Stimulated activated CD4-positive, alpha-beta T cell treated with anti-CD3 and anti-CD28 coated beads, Interleukin-15, amount 100 ng/mL, for 1 hour (primary cell): ENCODE measurements around the gene HAUS8.
A peak's percentile ranks its signal among the peaks of the same experiment; 100 is the strongest.
"Not testable (repeated sequence)": the region's sequence is repeated elsewhere in the genome, so short reads cannot be mapped to it uniquely, and the experiment has no call there.

Experiments
- DNase-seq, 2 donors: peaks; one replicate each; pipeline ENCODE4 v3.0.0-alpha.2; 2020; ENCODE audit warnings: low read depth in 1 of 2, low spot score in 1 of 2

Gene HAUS8, protein sequence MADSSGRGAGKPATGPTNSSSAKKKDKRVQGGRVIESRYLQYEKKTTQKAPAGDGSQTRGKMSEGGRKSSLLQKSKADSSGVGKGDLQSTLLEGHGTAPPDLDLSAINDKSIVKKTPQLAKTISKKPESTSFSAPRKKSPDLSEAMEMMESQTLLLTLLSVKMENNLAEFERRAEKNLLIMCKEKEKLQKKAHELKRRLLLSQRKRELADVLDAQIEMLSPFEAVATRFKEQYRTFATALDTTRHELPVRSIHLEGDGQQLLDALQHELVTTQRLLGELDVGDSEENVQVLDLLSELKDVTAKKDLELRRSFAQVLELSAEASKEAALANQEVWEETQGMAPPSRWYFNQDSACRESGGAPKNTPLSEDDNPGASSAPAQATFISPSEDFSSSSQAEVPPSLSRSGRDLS

DNA sequence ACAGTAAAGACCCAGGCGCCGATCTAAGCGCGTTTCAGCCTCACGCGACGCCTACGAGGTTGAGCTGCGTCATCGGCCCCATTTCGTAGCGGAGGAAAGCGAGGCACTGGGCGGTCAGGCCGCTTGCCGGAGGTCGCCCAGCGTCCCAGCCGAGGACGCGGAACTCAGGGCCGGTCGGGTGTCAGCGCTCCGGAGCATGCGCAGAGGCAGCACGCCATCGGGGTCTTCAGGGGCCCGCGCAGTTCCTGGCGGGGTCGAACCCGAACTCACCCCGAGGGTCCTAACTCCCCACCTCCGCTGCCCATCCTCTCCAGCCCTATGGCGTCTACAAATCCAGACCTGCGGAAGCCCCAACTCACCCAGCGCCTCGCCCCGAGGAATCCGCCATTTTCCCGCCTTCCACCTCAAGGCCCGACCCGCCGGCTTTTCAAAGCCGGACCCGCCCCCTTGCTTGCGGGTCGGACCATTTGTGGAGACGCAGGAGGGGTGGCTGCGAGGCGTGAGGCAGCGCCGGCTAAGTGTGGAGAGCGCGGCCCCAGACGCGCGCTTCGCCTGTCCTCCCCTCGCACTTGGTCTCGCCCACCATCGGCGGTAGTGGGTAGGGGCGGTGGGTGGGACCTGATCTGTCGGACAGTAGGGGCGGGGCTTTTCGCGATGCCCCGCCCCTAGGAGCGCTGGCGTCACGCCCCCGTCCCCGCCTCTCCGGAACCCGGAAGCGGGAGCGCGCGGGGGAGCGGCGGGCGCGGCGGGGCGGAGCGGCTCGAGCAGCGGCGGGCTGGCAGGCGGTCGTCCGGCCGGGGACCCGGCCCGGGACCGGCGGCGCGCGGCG, at the start of gene HAUS8, which contains the start of gene MYO9B:
Gene HAUS8 (minus strand): TSS at position 418 of the 829 bp plus-strand sequence. CDS start 30 bp downstream, at position 388.
Gene MYO9B (plus strand): TSS at position 743 of the 829 bp plus-strand sequence. CDS start 25,941 bp downstream, outside the sequence.
- DNase-seq: peak; percentile 98 to 99

DNA sequence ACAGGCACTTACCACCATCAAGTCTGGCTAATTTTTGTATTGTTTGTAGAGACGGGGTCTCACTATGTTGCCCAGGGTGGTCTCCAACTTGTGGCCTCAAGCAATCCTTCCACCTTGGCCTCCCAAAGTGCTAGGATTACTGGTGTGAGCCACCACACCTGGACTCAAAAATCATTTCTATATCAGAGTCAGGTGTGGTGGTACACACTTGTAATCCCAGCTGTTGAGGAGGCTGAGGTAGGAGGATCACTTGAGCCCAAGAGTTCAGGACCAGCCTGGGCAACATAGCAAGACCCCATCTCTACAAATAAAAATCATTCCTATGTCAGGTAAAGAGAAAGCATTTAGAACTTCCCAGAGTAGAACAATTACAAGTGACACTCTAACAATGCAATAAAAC, 48.8 kb upstream of the HAUS8 start:
- DNase-seq: no peak

DNA sequence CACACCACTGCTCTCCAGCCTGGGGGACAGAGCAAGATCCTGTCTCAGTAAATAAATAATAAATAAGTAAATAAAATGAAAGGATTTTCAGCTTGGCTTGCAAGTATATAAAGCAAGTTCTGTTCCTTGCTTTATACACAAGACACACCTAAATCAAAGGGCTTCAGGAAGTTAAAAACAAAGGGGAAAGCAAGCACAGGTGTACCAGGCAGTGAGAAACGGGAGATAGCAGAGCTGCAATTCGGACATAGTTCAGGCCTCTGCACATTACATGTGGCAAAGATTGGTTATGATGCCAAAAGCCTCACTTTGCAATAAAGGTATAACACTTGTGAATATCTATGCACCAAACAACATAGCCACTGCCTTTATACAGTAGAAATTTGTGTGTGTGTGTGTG, 47.8 kb upstream of the HAUS8 start:
- DNase-seq: no peak

DNA sequence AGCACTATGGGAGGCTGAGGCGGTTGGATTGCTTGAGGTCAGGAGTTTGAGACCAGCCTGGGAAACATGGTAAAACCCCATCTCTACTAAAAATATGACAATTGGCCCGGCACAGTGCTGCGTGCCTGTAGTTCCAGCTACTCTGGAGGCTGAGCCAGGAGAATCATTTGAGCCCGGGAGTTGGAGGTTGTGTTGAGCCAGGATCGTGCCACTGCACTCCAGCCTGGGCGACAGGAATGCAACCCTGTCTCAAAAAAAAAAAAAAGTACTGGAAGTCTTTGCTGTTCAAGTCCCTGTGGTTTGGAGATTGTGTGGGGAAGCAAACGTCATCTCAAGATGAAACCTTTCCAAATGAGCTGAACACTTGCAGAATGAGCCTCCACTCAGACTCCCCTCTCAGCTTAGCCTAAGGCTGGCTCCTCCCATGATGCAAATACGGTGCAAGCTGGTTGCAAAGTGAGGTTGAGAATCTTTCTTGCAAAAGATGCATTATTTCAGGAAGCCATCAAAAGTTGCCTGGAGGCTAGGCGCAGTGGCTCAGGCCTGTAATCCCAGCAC, 46.6 kb upstream of the HAUS8 start:
- DNase-seq: no peak

DNA sequence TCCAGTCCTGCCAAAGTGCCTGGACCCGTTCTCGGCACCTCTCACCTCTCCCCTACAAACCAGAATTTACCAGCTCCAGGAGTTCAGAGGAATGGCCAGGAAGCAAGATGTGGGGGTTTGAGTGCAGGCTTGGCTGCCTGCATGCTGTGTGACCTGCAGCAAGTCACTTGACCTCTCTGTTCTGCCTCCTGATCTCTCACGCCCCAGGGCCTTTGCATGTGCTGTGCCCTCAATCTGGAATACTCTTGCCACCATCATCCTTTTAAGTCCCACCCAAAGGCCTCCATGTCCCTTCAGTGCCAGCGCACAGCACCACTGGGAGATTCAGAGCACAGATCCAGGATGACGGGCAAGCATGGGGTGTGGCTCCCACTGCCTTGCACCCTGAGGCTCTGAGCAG, 43.7 kb upstream of the HAUS8 start:
- DNase-seq: no peak

DNA sequence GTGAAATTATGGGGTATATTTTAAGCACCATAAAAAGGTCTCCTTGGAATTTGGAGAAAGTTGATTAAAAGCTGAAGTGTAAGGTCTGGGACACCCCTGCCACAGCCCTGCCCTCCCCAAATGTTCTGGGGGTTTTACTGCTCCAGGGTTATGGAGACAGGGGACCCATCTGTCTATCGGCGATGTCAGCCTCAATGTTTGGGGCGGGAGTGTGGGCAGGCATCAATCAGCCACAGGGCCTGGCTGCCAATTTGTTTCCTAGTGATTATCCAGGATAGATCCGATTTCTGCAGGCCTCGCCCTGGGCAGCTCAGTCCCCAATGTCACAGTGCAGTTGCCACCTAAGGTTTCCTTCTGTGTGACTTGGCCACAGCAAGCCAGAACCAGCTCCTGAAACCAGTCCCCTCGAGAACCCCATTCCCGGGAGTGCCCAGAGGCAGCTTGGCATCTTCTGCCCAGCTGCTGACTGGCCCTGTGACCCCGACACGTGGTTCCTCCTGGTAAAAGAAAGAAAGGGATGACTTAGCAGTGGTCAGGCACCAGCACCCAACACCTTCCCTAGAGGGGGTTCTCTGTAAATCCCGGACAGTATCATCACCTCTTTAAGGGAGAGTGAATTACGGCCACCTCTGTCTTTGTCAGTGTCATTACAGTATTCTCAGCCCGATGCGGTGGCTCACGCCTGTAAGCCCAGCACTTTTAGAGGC, 41.9 kb upstream of the HAUS8 start:
- DNase-seq: no peak

DNA sequence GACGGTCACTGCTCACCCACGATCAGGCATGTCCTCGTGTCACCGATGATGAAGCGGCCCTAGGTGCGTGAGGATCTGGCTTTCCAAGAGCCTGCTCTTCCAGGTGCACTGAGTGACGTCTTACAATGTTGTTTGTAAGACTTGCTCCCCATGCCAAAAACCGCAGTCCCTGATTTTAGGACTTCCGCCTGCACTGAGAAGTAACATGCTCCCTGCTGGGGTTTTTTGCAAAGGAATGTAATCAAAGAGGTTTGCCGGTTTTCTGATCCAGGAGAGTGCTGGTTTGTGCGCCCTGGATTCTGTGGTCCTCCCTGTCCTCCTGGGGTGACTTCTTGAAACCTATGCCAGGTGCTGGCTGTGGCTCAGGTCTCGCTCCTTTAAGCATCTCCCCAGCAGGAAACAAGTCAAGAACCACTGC, 39.2 kb upstream of the HAUS8 start:
- DNase-seq: no peak

DNA sequence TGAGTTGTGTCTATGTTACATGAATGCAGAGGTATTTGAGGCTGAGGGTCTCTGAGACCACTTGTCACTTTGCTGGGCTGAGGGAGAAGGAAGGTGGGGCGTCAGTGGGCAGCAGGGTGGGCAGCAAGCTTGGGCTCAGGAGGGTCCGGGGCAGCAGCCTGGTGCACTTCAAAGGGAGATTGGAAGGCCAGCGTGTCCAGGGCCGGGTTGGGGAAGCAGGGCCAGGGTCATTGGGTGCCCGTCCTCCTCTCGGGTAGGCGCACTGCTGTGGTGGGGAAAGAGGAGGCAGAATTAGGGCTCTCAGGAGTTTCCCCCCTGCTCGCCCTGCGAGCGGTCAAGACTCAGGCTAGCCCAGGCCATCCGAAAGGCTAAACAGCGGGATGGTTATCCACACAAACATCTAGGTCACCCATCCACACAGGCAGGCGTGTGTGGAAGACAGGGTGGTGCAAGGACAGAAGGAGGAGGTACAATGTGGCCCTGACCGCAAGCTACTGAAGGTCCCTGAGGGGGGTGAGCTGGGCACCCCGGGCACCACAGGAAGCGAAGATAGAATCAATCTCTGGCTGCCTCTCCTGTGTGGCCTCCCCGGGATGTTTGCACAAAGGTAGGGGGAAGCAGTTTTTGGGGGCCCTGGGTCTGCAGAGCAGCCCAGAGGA, 38.0 kb upstream of the HAUS8 start:
- DNase-seq: no peak

DNA sequence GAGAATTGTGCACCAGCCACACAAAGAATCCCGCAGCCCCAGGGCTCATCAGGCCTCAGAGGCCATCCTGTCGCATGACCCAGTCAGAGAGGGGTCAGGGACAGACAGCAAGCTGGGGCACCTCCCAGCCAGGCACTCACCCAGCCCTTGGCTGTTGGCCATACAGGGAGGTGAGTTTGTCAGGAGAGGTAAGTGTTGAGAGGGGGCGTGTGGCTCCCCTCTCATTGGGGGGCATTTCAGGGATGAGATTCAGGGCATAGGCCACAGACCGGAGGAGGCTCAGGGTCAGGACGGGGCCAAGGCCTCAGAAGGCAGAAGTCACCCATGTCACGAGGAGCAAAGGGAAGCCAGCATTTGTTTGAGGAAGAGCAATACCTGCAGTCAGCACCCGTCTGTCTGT, 37.4 kb upstream of the HAUS8 start:
- DNase-seq: no peak

DNA sequence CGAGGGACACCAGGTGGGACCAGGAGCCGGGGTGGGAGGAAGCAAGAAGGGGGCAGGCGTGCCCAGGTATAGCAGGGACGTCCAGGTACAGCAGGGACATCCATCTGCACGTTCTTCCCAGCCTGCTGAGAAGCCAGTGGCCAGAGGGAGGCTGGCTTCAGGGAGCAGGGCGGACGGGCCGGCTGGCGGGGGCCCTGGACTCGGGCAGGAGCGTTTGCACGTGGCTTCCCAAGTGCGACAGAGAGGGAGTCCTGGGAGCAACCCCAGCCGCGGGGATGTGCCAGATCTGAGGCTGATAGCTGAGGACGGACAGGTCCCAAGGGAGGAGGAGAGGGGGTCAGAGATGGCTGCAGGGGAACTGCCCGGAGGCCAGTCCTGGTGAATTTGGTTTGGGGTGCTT, 37.0 kb upstream of the HAUS8 start:
- no peak for DNase-seq

DNA sequence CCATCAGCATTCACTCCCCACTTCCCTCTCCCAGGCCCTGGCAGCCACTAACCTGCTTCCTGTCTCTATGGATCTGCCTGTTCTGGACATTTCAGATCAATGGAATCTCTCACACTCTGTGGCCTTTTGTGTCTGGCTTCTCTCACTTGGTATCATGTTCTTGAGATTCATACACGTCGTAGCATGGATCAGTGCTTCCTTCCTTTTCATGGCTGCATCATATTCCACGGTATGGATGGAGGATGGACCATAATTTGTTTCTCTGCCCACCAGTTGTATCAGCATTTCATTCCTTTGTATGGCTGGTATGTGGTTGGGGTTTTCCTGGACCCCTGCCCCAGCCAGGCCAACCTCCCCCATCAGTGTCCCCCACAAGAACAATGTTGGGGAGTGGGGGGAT, 36.5 kb upstream of the HAUS8 start:
- no peak for DNase-seq

DNA sequence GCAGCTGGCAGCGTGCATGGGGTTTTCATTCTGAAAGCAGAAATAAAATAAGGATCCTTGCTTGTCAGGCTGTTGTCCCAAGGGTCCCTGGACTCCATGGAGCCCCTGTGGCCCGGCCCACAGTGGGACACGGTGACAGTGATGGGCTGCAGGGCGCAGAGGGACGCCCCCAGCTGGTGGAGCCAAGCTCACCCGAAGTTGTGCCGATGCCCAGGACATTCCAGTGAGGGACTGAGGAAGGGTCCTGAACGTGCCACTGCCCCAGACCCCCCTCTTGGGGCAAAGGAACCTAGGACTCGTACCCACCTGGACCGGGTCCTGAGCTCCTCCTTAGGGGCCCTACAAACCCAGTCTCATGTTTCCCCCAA, 35.3 kb upstream of the HAUS8 start:
- no peak for DNase-seq

DNA sequence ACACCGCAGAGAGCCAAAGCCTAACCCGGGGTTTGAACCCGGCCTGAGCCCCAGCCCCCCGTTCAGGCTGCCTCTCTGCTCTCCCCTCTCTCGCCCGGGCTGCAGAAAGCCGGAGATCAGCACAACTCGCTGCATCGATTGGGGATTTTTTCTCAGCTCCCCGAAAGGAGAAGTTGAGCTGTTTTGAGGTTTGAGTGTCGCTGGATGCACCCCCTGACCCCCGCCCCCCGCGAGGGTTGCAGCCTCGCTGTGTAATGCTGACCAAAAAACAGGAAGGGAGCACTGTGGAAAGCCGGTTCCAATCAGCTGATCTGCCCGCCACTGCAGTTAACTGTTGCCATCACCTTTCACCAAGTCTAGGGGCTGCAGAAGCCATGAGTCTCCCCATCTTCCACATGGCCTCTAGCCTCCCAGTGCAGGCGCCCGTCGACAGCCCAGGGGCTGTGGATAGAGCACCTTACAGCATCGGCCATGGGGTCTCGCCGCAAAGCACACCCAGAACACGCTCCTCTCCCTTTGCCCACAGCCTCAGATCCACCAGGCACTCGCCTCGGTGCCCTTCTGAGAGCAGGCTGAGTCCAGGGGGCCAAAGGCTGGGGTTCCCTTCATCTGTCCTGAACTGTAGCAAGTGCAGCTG, 34.8 kb upstream of the HAUS8 start:
- DNase-seq: no peak

DNA sequence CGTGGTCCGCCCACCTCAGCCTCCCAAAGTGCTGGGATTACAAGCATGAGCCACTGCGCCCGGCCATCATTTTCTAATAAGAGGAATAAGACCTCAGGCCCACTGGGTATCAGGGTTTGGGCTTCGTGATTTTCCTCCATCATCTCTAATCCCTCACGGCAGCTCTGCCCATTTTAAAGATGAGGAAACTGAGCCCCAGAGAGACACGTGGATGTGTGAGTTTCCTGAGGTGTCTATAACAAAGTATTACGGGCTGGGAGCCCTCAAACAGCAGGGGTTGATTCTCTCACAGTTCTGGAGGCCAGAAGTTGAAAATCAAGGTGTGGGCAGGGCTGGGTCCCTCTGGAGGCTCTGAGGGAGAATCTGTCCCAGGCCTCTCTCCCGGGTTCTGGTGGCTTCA, 34.0 kb upstream of the HAUS8 start:
- DNase-seq: no peak

DNA sequence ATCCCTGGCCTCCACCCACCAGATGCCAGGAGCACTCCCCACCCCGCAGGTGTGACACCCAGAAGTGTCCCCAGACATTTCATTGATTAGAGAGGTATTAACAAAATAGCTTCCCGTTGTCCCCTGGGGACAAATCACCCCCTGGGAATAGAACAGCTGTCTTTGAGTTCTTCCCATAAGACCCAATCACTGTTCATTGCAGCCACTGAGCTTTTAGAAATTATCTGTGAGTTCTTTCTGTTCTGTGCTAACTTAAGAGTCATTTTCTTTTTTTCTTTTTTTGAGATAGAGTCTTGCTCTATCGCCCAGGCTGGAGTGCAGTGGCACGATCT, 33.2 kb upstream of the HAUS8 start:
- DNase-seq: no peak

DNA sequence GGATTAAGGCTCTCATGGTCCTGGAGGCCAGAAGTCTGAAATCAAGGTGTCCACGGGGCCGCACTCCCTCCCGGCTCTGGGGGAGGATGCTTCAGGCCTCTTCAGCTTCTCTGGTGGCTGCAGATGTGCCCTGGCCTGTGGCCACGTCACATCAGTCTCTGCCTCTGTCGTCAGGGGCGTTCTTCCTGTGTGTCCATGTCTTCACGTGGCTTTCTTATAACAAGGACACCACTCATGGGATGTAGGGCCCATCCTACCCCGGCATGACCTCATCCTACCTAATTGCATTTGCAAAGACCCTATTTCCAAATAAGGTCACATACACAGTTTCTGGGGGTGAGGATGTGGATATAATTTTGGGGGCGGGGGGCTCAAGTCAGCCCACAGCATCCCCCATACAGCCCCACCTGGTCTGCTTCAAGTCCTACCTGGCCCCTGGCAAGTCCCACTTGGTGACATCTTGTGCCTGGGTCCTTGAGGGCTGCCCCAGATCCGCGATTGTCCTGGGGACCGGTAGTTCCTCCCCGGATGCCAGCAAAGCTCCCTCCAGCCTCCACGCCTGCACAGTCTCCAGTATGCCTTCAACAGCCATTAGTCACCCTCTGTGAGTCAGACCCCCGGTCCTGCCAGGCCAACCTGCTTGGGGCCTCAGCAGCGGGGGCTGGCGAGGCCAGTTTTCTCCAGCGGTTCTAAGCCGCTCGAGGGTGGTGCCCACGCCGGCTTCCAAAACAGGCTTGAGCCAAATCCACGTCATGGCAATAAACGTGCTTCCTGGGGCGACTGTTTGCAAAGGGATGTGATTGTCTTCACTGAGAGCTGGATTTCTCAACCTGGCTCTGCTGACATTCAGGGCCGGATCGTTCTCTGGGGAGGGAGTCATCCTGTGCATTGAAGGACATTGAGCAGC, 32.5 kb upstream of the HAUS8 start:
- DNase-seq: no peak

DNA sequence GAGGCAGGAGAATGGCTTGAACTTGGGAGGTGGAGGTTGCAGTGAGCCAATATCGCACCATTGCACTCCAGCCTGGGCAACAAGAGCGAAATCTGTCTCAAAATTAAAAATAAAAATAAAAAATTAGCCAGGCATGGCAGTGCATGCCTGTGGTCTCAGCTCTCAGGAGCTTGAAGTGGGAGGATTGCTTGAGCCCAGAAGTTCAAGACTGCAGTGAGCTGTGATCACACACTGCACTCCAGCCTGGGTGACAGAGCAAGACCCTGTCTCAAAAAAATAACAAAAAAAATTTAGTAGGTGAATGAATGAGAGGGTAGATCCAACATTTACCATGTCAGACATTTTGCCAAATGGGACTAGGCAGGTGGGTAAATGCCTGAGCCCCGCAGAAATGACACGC, 31.7 kb upstream of the HAUS8 start:
- DNase-seq: not testable (repeated sequence)

DNA sequence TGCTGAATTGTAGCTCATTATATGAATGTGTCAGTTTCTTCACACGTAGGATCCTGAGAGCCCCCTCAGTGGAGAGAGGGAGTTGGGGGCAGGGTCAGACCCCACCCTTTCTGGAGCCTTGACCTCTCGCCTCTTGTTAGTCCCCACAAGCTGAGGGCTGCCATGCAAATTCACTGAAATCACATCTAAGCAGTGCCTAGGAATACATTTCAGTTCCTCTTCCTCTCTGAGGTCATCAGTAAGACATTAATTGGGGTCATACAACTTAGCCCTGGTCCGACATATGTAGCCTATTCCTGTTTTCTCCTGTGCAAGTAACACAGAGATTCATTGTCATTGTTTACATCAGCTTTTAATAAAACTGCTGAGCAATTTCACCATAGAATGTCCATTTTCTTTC, 30.3 kb upstream of the HAUS8 start:
- no peak for DNase-seq

DNA sequence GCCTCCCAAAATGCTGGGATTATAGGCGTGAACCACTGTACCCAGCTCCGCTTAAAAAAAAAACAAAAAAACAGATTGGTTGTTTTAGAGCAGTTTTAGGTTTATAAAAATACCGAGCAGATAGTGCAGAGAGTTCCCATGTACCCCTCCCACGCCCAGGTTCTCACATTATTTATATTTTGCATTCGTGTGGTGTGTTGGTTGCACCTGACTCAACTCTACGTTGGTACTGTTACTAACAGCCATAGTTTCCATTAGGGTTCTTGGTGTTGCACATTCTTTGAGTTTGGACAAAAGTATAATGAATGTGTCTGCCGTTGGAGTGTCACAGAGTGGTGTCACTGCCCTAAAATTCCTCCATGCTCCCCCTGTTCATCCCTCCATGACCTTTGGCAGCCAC, 29.4 kb upstream of the HAUS8 start:
- DNase-seq: no peak
